LHCN-M2 (cell line): ENCODE measurements around the gene KAT6B. TPM values are rescaled to one million over a fixed set of nuclear protein-coding genes. Genes with fewer than 3 reads are reported as not detected.
"Not testable (repeated sequence)": the region's sequence is repeated elsewhere in the genome, so short reads cannot be mapped to it uniquely, and the experiment has no call there.

Source experiments
- DNase-seq: peaks from one replicate; pipeline ENCODE4 v3.0.0-alpha.2; 2012; ENCODE audit warnings: low read depth
- polyA plus RNA-seq: library from polyadenylated mRNA; unstranded; fragments of >200 nt; gene quantifications from one replicate; pipeline ENCODE4 v1.2.1, GENCODE V29; 2012; ENCODE audit warnings: missing spikeins
- total RNA-seq: library from RNA; depleted of rRNA; stranded (reverse); fragments of >200 nt; gene quantifications from 2 replicates; pipeline ENCODE4 v1.2.3, GENCODE V29; 2014; rRNA removed

KAT6B gene
- total RNA-seq, result 9.6 and 11.3 TPM in 2 replicates
- 4.1 TPM for polyA plus RNA-seq

GRCh38 chr10:74826142-74827044, at the start of gene KAT6B:
TSS of gene KAT6B (plus strand) at chr10:74826600. CDS start at chr10:74842858, 16,258 bp downstream.
- DNase-seq, result peak; percentile 100

GRCh38 chr10:74778436-74779094, 47.8 kb upstream of the KAT6B start:
- no peak for DNase-seq

- DNase-seq, result not testable (repeated sequence)
Observed at GRCh38 chr10:74781870-74782269, 44.5 kb upstream of the KAT6B start.

- DNase-seq, result no peak
Observed at GRCh38 chr10:74784462-74784861, 41.9 kb upstream of the KAT6B start.

- no peak for DNase-seq
Observed at GRCh38 chr10:74786126-74786525, 40.3 kb upstream of the KAT6B start.

GRCh38 chr10:74787457-74787856, 38.9 kb upstream of the KAT6B start:
- DNase-seq, result no peak

GRCh38 chr10:74791979-74792378, 34.4 kb upstream of the KAT6B start:
- not testable (repeated sequence) for DNase-seq

- DNase-seq, result no peak
Observed at GRCh38 chr10:74792726-74793125, 33.7 kb upstream of the KAT6B start.

GRCh38 chr10:74793240-74793639, 33.2 kb upstream of the KAT6B start:
- DNase-seq, result not testable (repeated sequence)

- no peak for DNase-seq
Observed at GRCh38 chr10:74794531-74794930, 31.9 kb upstream of the KAT6B start.

- DNase-seq, result no peak
Observed at GRCh38 chr10:74797550-74797949, 28.9 kb upstream of the KAT6B start.

- DNase-seq, result peak; percentile 73
Observed at GRCh38 chr10:74799721-74800221, 26.6 kb upstream of the KAT6B start.

GRCh38 chr10:74801447-74801846, 25.0 kb upstream of the KAT6B start:
- DNase-seq, result no peak

- no peak for DNase-seq
Observed at GRCh38 chr10:74808501-74808900, 17.9 kb upstream of the KAT6B start.

GRCh38 chr10:74810087-74810486, 16.3 kb upstream of the KAT6B start:
- no peak for DNase-seq

- DNase-seq, result no peak
Observed at GRCh38 chr10:74813381-74814259, 12.8 kb upstream of the KAT6B start.

GRCh38 chr10:74814797-74815196, 11.6 kb upstream of the KAT6B start:
- DNase-seq, result no peak

- no peak for DNase-seq
Observed at GRCh38 chr10:74816824-74817498, 9.4 kb upstream of the KAT6B start.

- DNase-seq, result no peak
Observed at GRCh38 chr10:74821501-74821900, 4.9 kb upstream of the KAT6B start.

GRCh38 chr10:74822101-74822500, 4.3 kb upstream of the KAT6B start:
- DNase-seq, result no peak

GRCh38 chr10:74822521-74823089, 3.8 kb upstream of the KAT6B start:
- peak; percentile 69 for DNase-seq
